ENCODE data around the gene PRKN. TPM values are rescaled to one million over a fixed set of nuclear protein-coding genes. Genes with fewer than 3 reads are reported as not detected.

Gene PRKN
- total RNA-seq, 4 donors from 2014 or later: 8.4 to 44.8 (median 12.6) TPM

- DNase-seq (ENCODE audit: low spot score) (no peak), ATAC-seq (ENCODE audit: low FRiP score) (no peak)
- TF ChIP-seq CTCF (IDR thresholded peaks at IDR 0.05): no peak
These were observed 14.9 kb downstream of the PRKN start for GRCh38 chr6:162712694-162713093.

- TF ChIP-seq CTCF (IDR thresholded peaks at IDR 0.05): no peak
- ATAC-seq (ENCODE audit: low FRiP score) (no peak), DNase-seq (ENCODE audit: low spot score) (no peak)
These were observed 16.2 kb downstream of the PRKN start for GRCh38 chr6:162711376-162711775.

GRCh38 chr6:162710936-162711335 is 16.6 kb downstream of the PRKN start:
- DNase-seq (ENCODE audit: low spot score) (no peak), ATAC-seq (ENCODE audit: low FRiP score) (no peak)
- TF ChIP-seq CTCF (IDR thresholded peaks at IDR 0.05): no peak

GRCh38 chr6:162710419-162710818 is 17.1 kb downstream of the PRKN start:
- ATAC-seq (ENCODE audit: low FRiP score): no peak
- TF ChIP-seq CTCF (IDR thresholded peaks at IDR 0.05): no peak
- no peak for DNase-seq (ENCODE audit: low spot score)

GRCh38 chr6:162709431-162709830 is 18.1 kb downstream of the PRKN start:
- TF ChIP-seq CTCF (IDR thresholded peaks at IDR 0.05): no peak
- no peak for DNase-seq (ENCODE audit: low spot score)
- no peak for ATAC-seq (ENCODE audit: low FRiP score)

- DNase-seq (ENCODE audit: low spot score) (no peak), ATAC-seq (ENCODE audit: low FRiP score) (no peak)
- TF ChIP-seq CTCF (IDR thresholded peaks at IDR 0.05): no peak
These were observed 18.6 kb downstream of the PRKN start for GRCh38 chr6:162708971-162709370.

- ATAC-seq (ENCODE audit: low FRiP score) (peak; percentile 51), DNase-seq (ENCODE audit: low spot score) (no peak)
- no peak for TF ChIP-seq CTCF (IDR thresholded peaks at IDR 0.05)
These were observed 21.3 kb downstream of the PRKN start for GRCh38 chr6:162706232-162706631.

Measured in omental fat pad (tissue), 4 donors.